Left renal pelvis (tissue), 4 donors: ENCODE measurements around the gene JAK1. TPM values are rescaled to one million over a fixed set of nuclear protein-coding genes. Genes with fewer than 3 reads are reported as not detected.

Experiments used
- DNase-seq, 4 donors: peaks; one replicate each; pipeline ENCODE4 v3.0.0-alpha.2; 2013; ENCODE audit warnings: low read depth in 4 of 4, low spot score in 3 of 4
- polyA plus RNA-seq, 4 donors: library from polyadenylated mRNA; unstranded; fragments of 120-200 nt; gene quantifications; one replicate each; pipeline ENCODE4 v1.2.1, GENCODE V29; 2013; ENCODE audit not compliant: insufficient read length in 4 of 4

The JAK1 gene
- polyA plus RNA-seq, 4 donors: 93.2 to 127 (median 102) TPM

DNA sequence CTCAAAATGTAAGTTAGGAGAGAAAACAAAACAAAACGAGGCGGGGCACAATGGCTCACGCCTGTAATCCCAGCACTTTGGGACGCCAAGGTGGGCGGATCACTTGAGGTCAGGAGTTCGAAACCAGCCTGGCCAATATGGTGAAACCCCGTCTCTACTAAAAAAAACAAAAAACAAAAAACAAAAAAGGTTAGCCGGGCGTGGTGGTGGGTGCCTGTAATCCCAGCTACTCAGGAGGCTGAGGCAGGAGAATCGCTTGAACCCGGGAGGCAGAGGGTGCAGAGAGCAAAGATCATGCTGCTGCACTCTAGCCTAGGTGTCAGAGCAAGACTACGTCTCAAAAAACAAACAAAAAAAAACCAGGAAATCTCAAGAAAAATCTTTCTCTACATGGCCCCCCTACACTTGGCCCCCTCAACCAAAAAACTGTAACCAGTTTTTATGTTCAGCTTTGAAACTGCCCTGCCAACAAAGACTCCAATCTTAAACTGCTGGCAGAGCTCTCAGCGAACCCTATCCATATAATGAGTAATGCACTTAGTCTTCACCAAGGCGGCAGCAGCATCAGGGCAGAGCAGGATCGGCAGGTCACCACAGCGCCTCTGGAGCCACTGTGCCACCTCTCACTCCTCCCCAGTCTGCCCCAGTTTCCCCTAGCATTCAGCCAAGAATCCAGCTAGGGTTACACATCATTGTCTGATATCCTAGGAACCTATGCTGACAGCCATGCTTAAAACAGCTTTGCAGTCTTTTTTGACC lies 71.7 kb downstream of the JAK1 start:
- DNase-seq: no peak

DNA sequence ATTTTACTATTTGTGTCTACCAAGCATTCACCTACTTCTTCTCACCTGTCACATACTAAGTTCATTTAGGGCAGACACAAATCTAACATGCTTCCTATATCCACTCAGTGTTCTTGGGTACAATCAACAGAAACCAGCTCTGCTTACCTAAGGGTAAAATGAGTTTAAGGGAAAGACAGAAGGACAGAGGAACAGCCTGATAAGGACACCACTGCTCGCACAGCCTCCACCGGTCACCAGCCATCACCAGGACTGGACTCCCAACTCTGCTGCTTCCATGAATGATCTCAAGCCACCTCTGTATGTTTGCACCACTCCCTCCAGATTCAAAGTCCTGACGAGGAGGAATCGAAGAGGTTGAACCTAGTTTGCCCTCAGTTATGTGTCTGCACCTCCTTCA lies 72.4 kb downstream of the JAK1 start:
- no peak for DNase-seq

DNA sequence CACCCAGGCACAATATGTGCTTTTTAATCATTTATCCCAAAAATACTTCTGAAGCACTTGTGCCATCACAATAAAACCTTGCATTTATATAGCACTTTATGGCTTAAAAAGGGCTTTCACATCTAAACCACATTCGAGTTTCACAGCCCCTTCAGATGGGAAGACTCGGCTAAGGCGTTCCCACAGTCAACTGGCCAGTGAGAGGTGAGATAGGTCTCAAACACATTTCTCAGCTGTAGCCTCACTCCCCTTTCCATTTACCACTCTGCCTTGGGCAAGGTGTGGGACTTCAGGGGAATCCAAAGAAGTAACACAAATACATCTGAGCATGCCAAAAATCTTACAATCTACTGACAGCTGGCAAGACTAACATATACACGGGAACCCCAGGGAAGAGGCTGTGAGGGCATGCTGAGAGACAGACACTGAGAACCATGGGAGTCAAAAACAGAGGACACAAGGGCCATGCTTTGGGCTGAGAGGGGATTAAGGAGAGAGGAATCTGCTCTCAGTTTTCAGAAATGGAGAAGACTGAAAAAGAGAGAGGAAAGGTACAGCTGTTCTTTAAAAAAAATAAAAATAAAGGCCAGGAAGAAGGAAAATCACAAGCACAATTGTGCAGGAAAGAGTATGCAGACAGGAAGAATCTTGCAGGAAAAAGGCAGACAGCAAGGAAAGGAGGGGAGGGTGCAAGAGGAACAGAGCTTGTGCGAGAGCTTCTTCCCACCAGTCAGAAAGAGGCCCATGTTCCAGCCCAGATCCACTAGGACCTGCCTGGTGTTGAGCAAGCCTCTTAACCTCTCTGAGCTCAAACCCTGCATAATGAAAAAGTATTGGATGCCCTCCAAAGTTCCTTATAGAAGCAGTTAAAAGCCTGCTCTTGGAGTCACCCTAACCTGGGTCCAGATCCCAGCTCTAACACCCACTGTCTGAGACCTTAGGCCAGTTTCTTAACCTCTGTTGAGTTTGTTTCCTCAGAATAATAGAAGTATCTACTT lies 73.5 kb downstream of the JAK1 start:
- no peak for DNase-seq

DNA sequence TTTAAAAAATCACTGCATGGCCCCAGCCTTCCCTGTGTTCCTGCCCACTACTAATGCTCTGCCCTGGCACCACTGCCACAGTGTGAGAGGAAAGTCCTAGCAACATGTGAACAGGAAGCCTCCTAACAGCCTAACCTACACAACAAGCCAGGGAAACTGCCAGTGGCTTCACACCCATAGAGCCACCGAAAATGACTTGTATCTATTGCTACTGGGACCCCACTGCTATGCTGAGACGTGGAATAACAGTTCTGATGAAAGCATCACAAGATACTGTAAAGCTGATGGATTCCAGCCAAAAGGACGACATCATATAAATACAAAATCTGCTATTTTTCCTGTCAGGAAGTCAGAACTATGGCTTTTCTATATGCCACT lies 74.9 kb downstream of the JAK1 start:
- DNase-seq: no peak

DNA sequence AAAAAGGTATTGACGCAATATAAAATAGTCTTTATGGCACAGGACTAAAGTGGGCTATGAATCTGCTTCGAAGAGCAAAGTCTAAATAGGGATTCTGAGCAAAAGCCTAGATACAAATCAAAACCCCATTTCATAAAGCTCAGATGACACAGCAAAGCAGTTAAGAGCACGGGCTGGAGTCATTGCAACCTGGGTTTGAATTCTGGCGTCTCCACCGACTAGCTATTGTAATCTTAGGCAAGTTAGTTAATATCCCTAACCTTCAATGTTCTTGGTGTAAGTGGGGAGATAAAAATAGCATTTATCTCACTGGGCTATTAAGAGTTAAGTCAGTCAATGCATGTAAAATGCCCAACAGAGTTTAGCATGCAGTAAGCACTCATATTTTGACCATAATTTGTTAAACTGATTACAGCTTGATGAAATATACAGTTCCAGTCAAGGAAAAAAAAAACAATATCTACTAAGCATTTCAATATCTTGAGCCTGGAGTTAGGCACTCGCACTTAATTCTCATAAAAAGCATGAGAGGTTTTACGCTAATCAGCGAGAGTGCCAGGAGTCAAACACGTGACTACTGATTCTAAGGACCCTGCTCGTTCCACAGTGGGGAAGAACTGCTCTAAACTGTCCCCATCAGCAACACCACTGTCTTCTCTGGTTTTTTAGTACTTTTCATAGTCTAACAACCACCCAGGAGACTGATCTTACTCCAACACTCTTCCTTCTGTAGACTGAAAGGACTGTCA lies 75.5 kb downstream of the JAK1 start:
- DNase-seq: no peak

DNA sequence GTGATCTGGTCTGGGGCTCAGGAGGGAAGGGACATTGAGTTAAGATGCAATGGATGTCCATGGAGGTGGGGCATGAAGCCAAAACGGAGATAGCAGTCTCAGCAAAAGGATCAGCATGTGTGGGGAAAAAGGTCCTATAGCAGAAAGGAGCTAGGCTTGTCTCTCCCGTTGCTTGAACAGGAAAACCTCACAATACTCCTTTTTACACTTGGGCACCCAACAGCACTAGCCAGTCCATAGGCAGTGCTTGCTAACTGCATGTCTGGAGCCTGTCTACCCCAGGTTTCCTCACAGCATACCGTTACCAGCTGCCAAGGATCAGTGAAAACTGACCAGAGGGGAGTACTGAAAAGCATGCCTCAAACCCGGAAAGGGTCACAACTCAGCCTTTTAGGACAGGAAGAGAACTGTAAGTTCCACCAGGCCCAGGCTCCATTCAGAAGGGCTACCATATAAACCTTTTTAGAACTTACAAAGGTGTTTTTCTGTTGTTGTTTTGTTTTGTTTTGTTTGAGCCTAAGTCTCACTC lies 78.6 kb downstream of the JAK1 start:
- no peak for DNase-seq

DNA sequence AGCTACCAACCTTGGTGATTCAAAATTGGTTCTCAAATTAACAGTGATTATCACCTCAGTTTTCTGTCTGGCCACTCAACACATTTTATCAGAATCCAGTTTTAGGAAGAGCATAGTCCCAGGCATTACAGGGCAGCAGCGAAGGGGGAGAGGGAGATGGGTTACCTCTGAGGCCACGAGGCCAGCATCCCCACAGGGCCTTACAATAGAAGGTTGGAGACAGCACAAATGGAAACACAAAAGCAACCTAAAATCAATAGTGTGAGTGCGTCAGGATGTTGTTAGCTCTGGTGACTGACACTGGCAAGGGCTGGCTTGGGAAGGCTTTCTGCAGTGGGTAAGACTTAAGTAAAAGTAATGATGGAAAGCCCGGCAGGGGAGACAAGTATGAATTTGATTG lies 79.5 kb downstream of the JAK1 start:
- DNase-seq: no peak

DNA sequence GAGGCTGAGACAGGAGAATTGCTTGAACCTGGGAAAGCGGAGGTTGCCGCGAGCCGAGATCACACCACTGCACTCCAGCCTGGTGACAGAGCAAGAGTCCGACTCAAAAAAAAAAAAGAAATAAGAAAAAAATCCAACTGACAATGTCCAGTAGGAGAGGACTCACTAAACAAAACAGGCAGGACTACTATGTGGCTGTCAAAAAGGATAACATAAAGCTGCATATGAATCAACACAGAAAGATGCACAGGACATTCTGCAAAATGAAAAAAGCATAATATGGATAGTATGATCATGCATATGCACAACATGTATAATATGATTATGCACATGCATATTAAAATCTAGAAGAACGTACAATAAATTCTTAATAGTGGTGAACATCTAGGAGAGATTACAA lies 80.7 kb downstream of the JAK1 start:
- no peak for DNase-seq

DNA sequence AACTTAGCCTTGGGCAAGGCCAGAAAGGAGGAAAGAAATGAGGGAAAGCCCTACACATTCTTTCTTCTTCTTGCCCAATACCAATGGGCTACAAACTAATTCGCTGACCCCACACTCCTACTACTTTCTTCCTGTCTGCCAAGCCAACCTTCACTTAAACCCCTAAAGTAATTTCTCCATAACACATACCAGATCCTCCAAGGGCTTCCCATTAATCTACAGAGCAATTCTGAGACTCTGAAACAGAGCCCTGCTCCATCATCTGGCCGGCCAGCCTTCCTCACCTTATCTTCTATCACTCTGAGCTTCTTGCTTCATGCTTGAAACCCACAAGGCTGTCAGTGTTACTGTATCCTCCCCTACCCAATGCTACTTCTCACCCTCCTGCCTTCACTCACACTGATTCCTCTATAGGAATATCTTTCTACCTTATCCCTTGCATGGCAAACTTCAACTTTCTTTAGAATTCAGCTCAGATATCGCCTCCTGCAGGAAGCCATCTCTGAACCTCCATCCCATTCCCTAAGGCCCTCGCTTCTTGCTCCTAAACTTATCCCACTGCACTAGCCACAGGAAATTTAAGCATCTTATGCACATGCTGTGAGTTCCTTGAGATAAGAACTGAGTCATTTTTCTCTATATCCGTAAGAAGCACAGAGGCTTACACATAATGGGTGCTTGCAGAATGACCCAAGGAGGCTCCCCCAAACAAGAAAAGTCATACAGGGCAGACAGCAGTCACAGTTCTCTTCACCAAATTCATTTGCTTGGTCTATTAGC lies 81.9 kb downstream of the JAK1 start:
- no peak for DNase-seq

DNA sequence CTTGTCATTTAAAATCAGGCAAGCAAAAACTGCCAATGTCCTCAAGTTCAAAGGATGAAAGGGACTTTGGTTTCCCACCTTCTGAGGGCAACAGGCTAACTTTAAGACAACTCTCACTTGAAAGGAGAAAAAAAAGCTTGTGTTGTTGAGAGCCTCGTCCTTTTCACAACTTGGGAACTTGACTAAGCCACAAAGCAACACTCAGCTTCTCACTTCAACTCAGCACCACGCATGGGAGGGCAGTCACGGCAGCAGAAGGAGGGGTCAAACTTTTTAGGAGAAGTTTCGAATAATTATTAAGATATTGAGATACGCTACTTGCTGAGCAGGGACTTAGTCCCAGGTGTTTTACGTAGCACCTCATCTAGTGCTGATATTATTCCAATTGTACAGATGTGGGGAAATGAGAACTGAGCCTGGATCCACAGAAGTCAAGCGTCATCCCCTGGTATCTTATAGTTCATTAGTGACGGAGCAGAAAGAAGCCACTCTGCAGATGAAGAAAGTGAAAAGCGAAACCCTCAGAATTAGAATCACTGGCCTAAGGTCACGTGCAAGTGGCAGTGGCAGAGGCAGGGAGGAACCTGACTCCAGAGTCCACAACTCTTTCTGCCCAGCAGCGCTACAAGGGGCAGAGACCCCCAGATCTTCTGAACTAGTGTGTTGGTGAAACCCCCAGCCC lies 83.6 kb downstream of the JAK1 start:
- DNase-seq: no peak

DNA sequence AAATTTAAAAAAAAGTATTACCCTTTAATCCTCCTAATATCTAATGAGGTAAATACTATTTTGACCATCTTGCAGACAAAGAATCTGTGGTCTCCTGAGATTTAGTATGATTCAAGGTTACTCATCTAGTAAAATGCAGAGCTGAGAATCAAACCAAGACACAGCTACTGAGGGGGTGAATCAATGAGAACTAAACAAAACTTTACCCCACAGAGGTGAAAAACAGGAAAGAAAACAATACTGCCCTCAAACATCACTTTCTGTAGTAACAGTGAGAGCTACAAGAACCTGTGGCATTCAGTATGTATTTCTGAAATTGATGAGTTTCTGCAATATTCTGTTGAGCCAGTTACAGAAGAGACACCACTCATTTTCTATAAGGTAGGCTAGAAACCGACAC lies 85.1 kb downstream of the JAK1 start:
- no peak for DNase-seq

DNA sequence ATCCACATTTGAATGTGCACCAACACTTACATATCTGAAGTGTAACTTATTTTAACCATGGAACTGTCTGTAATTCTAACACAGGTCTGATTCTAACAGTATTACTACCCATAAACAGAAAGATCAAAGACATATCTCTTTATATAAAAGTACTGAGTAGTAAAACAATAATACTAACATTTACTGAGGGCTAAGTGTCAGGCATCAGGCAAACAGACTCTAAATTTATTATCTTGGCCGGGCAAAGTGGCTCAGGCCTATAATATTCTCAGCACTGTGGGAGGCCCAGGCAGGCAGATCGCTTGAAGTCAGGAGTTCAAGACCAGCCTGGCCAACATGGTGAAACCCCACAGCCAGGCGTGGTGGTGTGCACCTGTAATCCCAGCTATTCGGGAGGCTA lies 85.9 kb downstream of the JAK1 start:
- DNase-seq: no peak

DNA sequence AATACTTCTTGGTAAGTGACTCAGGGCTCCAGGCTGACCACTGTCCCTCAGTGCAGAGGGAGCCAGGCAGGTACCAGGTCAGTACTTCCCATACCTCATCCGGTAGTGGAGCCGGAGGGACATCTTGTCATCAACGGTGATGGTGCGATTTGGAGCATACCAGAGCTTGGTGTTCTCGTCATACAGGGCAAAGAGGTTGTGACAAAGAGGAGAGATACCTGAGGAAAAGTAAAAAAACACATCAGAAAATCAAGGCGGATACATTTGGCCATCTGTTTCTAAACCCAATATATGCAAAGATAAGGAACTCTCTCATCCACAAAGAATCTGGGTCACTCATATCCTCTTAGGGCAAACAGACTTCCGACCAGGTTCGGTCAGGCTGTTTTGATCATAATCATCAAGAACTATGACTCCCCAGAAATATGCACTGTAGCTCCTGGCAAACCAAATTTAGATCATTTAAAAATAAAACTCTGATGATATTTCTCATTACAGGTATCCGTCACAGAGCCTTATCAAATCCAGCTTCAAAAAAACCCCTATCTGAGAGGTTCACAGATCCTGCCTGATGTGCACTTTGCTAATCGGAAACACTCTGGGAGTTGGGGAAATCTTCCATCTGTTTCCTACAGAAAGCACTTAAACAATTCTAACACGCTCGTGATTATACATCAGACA lies 87.3 kb downstream of the JAK1 start:
- DNase-seq: no peak

DNA sequence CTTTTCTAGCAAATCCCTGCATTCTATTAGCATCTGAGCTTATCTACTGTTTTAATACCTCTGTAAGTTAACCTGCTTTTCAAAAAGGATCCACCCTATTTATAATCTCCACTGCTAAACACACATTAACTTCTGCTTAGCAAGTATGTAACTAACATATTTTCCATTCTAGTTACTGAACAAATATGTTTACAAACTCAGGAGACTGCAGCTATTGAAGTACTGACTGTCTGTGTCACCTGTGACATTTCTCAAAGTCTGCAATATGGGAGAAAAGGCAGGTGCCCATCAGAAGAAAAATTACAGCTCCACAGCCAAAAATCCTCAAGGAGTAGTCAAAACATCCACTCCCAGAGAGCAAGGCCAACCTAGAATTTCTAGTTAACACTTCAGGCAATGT lies 88.3 kb downstream of the JAK1 start:
- no peak for DNase-seq

DNA sequence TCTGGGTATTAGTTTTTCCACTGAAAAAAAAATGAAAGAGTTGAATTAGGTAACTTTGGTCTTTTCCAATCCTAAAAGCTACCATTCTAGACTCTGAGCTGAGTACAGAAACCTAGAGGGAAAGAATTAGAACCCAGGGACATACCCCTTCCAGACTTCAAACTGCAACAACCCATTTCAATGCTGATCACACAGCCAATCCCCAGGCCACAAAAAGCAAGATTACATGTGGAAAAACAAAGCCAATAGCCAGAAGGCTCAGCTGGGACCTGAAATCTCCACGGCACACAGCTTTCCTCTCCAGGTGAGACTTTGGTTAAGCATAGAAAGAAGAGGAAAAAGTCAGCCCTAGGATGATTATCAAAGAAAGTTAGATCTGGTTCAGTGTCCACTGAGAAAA lies 88.8 kb downstream of the JAK1 start:
- DNase-seq: no peak

DNA sequence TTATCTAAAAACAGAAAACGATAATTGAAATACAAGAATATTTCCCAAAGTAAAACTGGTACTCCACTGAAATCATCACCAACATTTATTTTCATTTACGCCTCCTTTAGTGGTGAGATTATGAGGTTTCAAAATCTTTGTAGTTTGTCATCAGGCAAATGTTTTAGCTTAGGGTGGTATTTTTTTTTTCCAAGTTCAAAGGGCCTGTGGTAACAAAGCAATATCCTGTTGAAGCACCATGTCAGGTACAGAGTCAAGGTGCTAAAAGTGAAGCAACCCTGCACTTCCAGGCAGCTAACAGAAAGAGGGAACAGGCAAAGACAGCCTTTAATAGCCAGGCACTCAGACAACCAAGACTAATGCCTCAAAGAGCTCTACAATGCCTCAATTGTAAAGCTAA lies 89.2 kb downstream of the JAK1 start:
- DNase-seq: no peak

DNA sequence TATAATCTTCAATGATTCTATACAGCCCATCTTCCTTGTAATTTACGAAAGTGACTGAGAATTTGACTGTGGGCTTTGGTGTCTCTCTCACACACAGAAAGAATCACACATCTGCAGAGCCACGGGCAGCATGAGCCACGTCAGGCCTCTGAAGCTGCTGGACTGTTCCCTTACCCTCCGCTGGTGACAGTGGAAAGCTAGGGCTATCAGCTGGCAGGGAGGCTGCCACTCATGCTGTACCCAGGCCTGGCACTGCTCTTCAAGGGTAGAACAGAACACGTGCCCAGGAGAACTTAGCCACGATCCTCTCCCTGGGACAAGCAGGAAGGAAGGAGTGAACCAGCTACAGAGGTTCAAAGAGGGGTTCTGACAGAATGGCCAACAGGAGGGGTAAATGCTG lies 90.7 kb downstream of the JAK1 start:
- DNase-seq: no peak

DNA sequence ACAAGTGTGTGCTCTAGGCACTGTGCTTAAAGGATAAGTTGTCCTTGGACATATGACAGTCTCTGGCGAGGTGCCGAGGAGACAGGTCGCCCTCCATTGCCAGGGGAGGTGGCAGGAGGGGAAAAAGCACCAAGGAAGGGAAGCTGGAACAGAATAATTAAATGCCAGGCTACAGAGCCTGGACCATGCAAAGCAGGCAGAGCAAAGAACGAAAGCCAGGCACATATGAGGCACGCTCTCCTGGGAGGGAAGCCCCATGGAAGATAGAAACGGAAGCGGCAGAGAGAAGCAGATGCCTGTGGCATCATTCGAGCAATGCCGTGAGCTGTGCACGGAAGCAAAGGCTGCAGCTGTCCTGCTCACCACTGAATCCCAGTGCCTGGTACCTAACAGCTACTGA lies 91.2 kb downstream of the JAK1 start:
- no peak for DNase-seq

DNA sequence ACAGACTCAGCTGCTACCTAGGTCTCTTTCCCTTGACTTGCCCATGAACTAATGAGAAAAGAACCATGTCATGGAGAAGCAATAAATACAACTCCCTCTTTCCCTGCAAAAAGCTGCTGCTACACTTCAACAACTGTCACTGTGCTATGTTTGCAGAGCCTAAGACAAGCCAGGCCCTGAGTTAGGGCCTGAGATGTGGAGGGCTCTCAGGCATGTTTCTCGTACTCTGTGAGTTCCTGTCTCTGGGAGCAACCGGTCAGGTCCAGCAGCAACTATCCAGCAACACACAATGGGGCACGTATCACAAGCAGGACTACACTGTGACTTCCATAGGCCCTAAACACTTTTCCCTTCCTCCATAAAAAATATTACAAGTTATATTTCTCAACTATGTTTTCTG lies 91.7 kb downstream of the JAK1 start:
- no peak for DNase-seq
